Measurements from ENCODE around the gene RNF39. TPM values are rescaled to one million over a fixed set of nuclear protein-coding genes. Genes with fewer than 3 reads are reported as not detected.

RNF39 gene
- total RNA-seq, 2 donors from 2014 or later: not detected

- DNase-seq (no peak), ATAC-seq (replicated peaks in 1 of 2) (no peak)
- peaks cover 36% of the 10 kb centered on the region for H3K4me1 Mint-ChIP-seq (ENCODE audit: low read depth)
- peaks cover 0 to 1% of the 10 kb centered on the region in 2 donors for H3K9me3 Mint-ChIP-seq
- H3K27ac Mint-ChIP-seq: peak overlapping the region; percentile 94
- peaks cover 12 to 19% of the 10 kb centered on the region in 2 donors for H3K36me3 Mint-ChIP-seq (ENCODE audit: insufficient read depth in 2 of 2)
- H3K27me3 Mint-ChIP-seq (ENCODE audit: low read depth): no peaks in the 10 kb centered on the region
- peak overlapping the region; percentile 93 to 94 for H3K4me3 Mint-ChIP-seq
Measured at GRCh38 chr6:30062471-30063178, 12.9 kb downstream of the RNF39 start.

- peak overlapping the region; percentile 94 for H3K27ac Mint-ChIP-seq
- peaks cover 10 to 19% of the 10 kb centered on the region in 2 donors for H3K36me3 Mint-ChIP-seq (ENCODE audit: insufficient read depth in 2 of 2)
- no peaks in the 10 kb centered on the region for H3K27me3 Mint-ChIP-seq (ENCODE audit: low read depth)
- ATAC-seq (replicated peaks in 1 of 2) (peak; percentile 47 to 63), DNase-seq (peak in 1 of 2 donors; percentile 55)
- peaks cover 0 to 1% of the 10 kb centered on the region in 2 donors for H3K9me3 Mint-ChIP-seq
- H3K4me1 Mint-ChIP-seq (ENCODE audit: low read depth): peaks cover 32% of the 10 kb centered on the region
- H3K4me3 Mint-ChIP-seq: peak overlapping the region; percentile 93 to 94
Measured at GRCh38 chr6:30061858-30062458, 13.6 kb downstream of the RNF39 start.

- H3K4me1 Mint-ChIP-seq (ENCODE audit: low read depth): peaks cover 30% of the 10 kb centered on the region
- H3K4me3 Mint-ChIP-seq: peak within 1 kb of the TSS; percentile 93 to 94
- H3K27me3 Mint-ChIP-seq (ENCODE audit: low read depth): no peaks in the 10 kb centered on the region
- peaks cover 0 to 1% of the 10 kb centered on the region in 2 donors for H3K9me3 Mint-ChIP-seq
- peak; percentile 86 to 88 for DNase-seq
- ATAC-seq (replicated peaks in 1 of 2): peak; percentile 94 to 95
- peak within 1 kb of the TSS; percentile 94 for H3K27ac Mint-ChIP-seq
- H3K36me3 Mint-ChIP-seq (ENCODE audit: insufficient read depth in 2 of 2): peaks cover 10 to 19% of the 10 kb centered on the region in 2 donors
Measured at GRCh38 chr6:30061092-30061857, 14.3 kb downstream of the RNF39 start, which contains the start of gene POLR1H. Gene POLR1H (plus strand): TSS chr6:30061265. CDS start chr6:30061525, 260 bp downstream.

GRCh38 chr6:30060606-30061091, 14.9 kb downstream of the RNF39 start:
- H3K36me3 Mint-ChIP-seq (ENCODE audit: insufficient read depth in 2 of 2): peaks cover 10 to 19% of the 10 kb centered on the region in 2 donors

GRCh38 chr6:30055513-30055912, 20.1 kb downstream of the RNF39 start:
- no peaks in the 10 kb centered on the region for H3K9me3 Mint-ChIP-seq
- H3K27ac Mint-ChIP-seq: no peak overlapping the region
- H3K4me1 Mint-ChIP-seq (ENCODE audit: low read depth): peaks cover 8% of the 10 kb centered on the region
- no peaks in the 10 kb centered on the region for H3K27me3 Mint-ChIP-seq (ENCODE audit: low read depth)
- ATAC-seq (replicated peaks in 1 of 2): no peak
- H3K4me3 Mint-ChIP-seq: no peak overlapping the region
- peaks cover 0 to 1% of the 10 kb centered on the region in 2 donors for H3K36me3 Mint-ChIP-seq (ENCODE audit: insufficient read depth in 2 of 2)
- DNase-seq: no peak

More at GRCh38 chr6:30060606-30061091, 14.9 kb downstream of the RNF39 start:
- Mint-ChIP-seq H3K4me1 (ENCODE audit: low read depth) (peaks cover 24% of the 10 kb centered on the region), H3K4me3 (peak overlapping the region; percentile 93 to 94), H3K27me3 (ENCODE audit: low read depth) (no peaks in the 10 kb centered on the region), H3K27ac (peak overlapping the region; percentile 94), H3K9me3 (peaks cover 0 to 1% of the 10 kb centered on the region in 2 donors)
- ATAC-seq (replicated peaks in 1 of 2) (peak; percentile 14 to 31), DNase-seq (peak; percentile 31 to 37)

GRCh38 chr6:30053682-30054081, 21.9 kb downstream of the RNF39 start:
- H3K36me3 Mint-ChIP-seq (ENCODE audit: insufficient read depth in 2 of 2): peaks cover 0 to 4% of the 10 kb centered on the region in 2 donors
- H3K4me1 Mint-ChIP-seq (ENCODE audit: low read depth): no peaks in the 10 kb centered on the region
- no peak overlapping the region for H3K27ac Mint-ChIP-seq
- ATAC-seq (replicated peaks in 1 of 2): no peak
- H3K9me3 Mint-ChIP-seq: no peaks in the 10 kb centered on the region
- H3K4me3 Mint-ChIP-seq: no peak overlapping the region
- H3K27me3 Mint-ChIP-seq (ENCODE audit: low read depth): no peaks in the 10 kb centered on the region
- DNase-seq: no peak

- Mint-ChIP-seq H3K36me3 (ENCODE audit: insufficient read depth in 2 of 2) (peaks cover 0 to 3% of the 10 kb centered on the region in 2 donors), H3K4me1 (ENCODE audit: low read depth) (peaks cover 18% of the 10 kb centered on the region), H3K4me3 (no peak overlapping the region), H3K9me3 (no peaks in the 10 kb centered on the region), H3K27me3 (ENCODE audit: low read depth) (no peaks in the 10 kb centered on the region), H3K27ac (no peak overlapping the region)
- ATAC-seq (replicated peaks in 1 of 2) (no peak), DNase-seq (no peak)
Measured at GRCh38 chr6:30047220-30047619, 28.3 kb downstream of the RNF39 start.

GRCh38 chr6:30044630-30045029, 30.9 kb downstream of the RNF39 start:
- no peak overlapping the region for H3K4me3 Mint-ChIP-seq
- H3K4me1 Mint-ChIP-seq (ENCODE audit: low read depth): peaks cover 19% of the 10 kb centered on the region
- no peaks in the 10 kb centered on the region for H3K27me3 Mint-ChIP-seq (ENCODE audit: low read depth)
- DNase-seq: no peak
- H3K36me3 Mint-ChIP-seq (ENCODE audit: insufficient read depth in 2 of 2): peaks cover 0 to 1% of the 10 kb centered on the region in 2 donors
- ATAC-seq (replicated peaks in 1 of 2): no peak
- H3K9me3 Mint-ChIP-seq: no peaks in the 10 kb centered on the region
- H3K27ac Mint-ChIP-seq: no peak overlapping the region

GRCh38 chr6:30043744-30044143, 31.8 kb downstream of the RNF39 start:
- no peaks in the 10 kb centered on the region for H3K27me3 Mint-ChIP-seq (ENCODE audit: low read depth)
- H3K9me3 Mint-ChIP-seq: no peaks in the 10 kb centered on the region
- H3K4me3 Mint-ChIP-seq: no peak overlapping the region
- ATAC-seq (replicated peaks in 1 of 2) (no peak), DNase-seq (no peak)
- H3K4me1 Mint-ChIP-seq (ENCODE audit: low read depth): peaks cover 19% of the 10 kb centered on the region
- H3K36me3 Mint-ChIP-seq (ENCODE audit: insufficient read depth in 2 of 2): no peaks in the 10 kb centered on the region
- no peak overlapping the region for H3K27ac Mint-ChIP-seq

- H3K9me3 Mint-ChIP-seq: no peaks in the 10 kb centered on the region
- DNase-seq: no peak
- H3K4me3 Mint-ChIP-seq: no peak overlapping the region
- H3K27ac Mint-ChIP-seq: no peak overlapping the region
- H3K4me1 Mint-ChIP-seq (ENCODE audit: low read depth): peaks cover 19% of the 10 kb centered on the region
- no peaks in the 10 kb centered on the region for H3K27me3 Mint-ChIP-seq (ENCODE audit: low read depth)
- no peak for ATAC-seq (replicated peaks in 1 of 2)
- no peaks in the 10 kb centered on the region for H3K36me3 Mint-ChIP-seq (ENCODE audit: insufficient read depth in 2 of 2)
Measured at GRCh38 chr6:30042914-30043313, 32.7 kb downstream of the RNF39 start.

- H3K4me1 Mint-ChIP-seq (ENCODE audit: low read depth): peaks cover 19% of the 10 kb centered on the region
- no peak for DNase-seq
- no peak overlapping the region for H3K4me3 Mint-ChIP-seq
- H3K36me3 Mint-ChIP-seq (ENCODE audit: insufficient read depth in 2 of 2): no peaks in the 10 kb centered on the region
- H3K27me3 Mint-ChIP-seq (ENCODE audit: low read depth): no peaks in the 10 kb centered on the region
- no peaks in the 10 kb centered on the region for H3K9me3 Mint-ChIP-seq
- H3K27ac Mint-ChIP-seq: no peak overlapping the region
- no peak for ATAC-seq (replicated peaks in 1 of 2)
Measured at GRCh38 chr6:30042476-30042875, 33.1 kb downstream of the RNF39 start.

GRCh38 chr6:30041821-30042220, 33.7 kb downstream of the RNF39 start:
- no peak overlapping the region for H3K4me3 Mint-ChIP-seq
- H3K9me3 Mint-ChIP-seq: no peaks in the 10 kb centered on the region
- peaks cover 12% of the 10 kb centered on the region for H3K4me1 Mint-ChIP-seq (ENCODE audit: low read depth)
- H3K27me3 Mint-ChIP-seq (ENCODE audit: low read depth): no peaks in the 10 kb centered on the region
- H3K36me3 Mint-ChIP-seq (ENCODE audit: insufficient read depth in 2 of 2): no peaks in the 10 kb centered on the region
- no peak for ATAC-seq (replicated peaks in 1 of 2)
- H3K27ac Mint-ChIP-seq: no peak overlapping the region
- DNase-seq: no peak

GRCh38 chr6:30041221-30041620, 34.3 kb downstream of the RNF39 start:
- no peak for ATAC-seq (replicated peaks in 1 of 2)

More at GRCh38 chr6:30041221-30041620, 34.3 kb downstream of the RNF39 start:
- Mint-ChIP-seq H3K4me1 (ENCODE audit: low read depth) (peaks cover 12% of the 10 kb centered on the region), H3K9me3 (no peaks in the 10 kb centered on the region), H3K27ac (no peak overlapping the region), H3K27me3 (ENCODE audit: low read depth) (no peaks in the 10 kb centered on the region), H3K4me3 (no peak overlapping the region), H3K36me3 (ENCODE audit: insufficient read depth in 2 of 2) (no peaks in the 10 kb centered on the region)
- no peak for DNase-seq

Data from activated T-cell treated with anti-CD3 and anti-CD28 coated beads, Interleukin-2, amount 50 U/mL, for 72 hours (primary cell).